Central memory CD8-positive, alpha-beta T cell (primary cell): ENCODE results near the gene KLF11.
"Not testable (repeated sequence)": the region's sequence is repeated elsewhere in the genome, so short reads cannot be mapped to it uniquely, and the experiment has no call there.

ENCODE experiments used
- ATAC-seq: fragments of 150-1000 bp; cut with Tn5 transposase; replicated peaks from 2 replicates; pipeline ENCODE4 v1.10.0; 2022; ENCODE audit warnings: mild to moderate bottlenecking, moderate FRiP score, moderate number of reproducible peaks; ENCODE audit not compliant: poor library complexity, severe bottlenecking; ENCODE audit errors: extremely low read depth
- DNase-seq, 2 donors: peaks; one replicate each; pipeline ENCODE4 v3.0.0; 2021; ENCODE audit warnings: low spot score in 2 of 2
- H3K27ac Mint-ChIP-seq: one replicate; pipeline ENCODE4 v1.8.0; 2022; ENCODE audit warnings: low read depth, mild to moderate bottlenecking, moderate library complexity, mixed read lengths
- H3K27me3 Mint-ChIP-seq: one replicate; pipeline ENCODE4 v1.8.0; 2022; ENCODE audit warnings: mixed read lengths
- H3K36me3 Mint-ChIP-seq: one replicate; pipeline ENCODE4 v1.8.0; 2022; ENCODE audit warnings: mild to moderate bottlenecking, moderate library complexity, mixed read lengths; ENCODE audit not compliant: insufficient read depth
- H3K4me1 Mint-ChIP-seq: one replicate; pipeline ENCODE4 v1.8.0; 2022; ENCODE audit warnings: mixed read lengths
- H3K4me3 Mint-ChIP-seq: one replicate; pipeline ENCODE4 v1.8.0; 2022; ENCODE audit warnings: mild to moderate bottlenecking, moderate library complexity, mixed read lengths
- H3K9me3 Mint-ChIP-seq: one replicate; pipeline ENCODE4 v1.8.0; 2022; ENCODE audit warnings: mixed read lengths

The KLF11 gene

GRCh38 chr2:10004401-10004800, 38.9 kb upstream of the KLF11 start:
- Mint-ChIP-seq H3K27ac (no peak overlapping the region), H3K4me3 (no peak overlapping the region), H3K27me3 (peaks cover 7% of the 10 kb centered on the region), H3K4me1 (no peaks in the 10 kb centered on the region), H3K36me3 (peaks cover 2% of the 10 kb centered on the region), H3K9me3 (no peaks in the 10 kb centered on the region)
- no peak for DNase-seq
- no peak for ATAC-seq

- Mint-ChIP-seq H3K9me3 (no peaks in the 10 kb centered on the region), H3K27ac (no peak overlapping the region), H3K36me3 (peaks cover 2% of the 10 kb centered on the region), H3K4me3 (no peak overlapping the region), H3K4me1 (no peaks in the 10 kb centered on the region), H3K27me3 (peaks cover 7% of the 10 kb centered on the region)
- ATAC-seq (no peak), DNase-seq (no peak)
Observed at GRCh38 chr2:10004836-10005235, 38.5 kb upstream of the KLF11 start.

- H3K4me1 Mint-ChIP-seq = no peaks in the 10 kb centered on the region
- no peak overlapping the region for H3K4me3 Mint-ChIP-seq
- no peak overlapping the region for H3K27ac Mint-ChIP-seq
Observed at GRCh38 chr2:10005461-10006235, 37.7 kb upstream of the KLF11 start.

GRCh38 chr2:10006236-10007161, 36.9 kb upstream of the KLF11 start:
- H3K27ac Mint-ChIP-seq = no peak overlapping the region
- ATAC-seq = no peak
- H3K9me3 Mint-ChIP-seq = no peaks in the 10 kb centered on the region
- H3K27me3 Mint-ChIP-seq = peaks cover 7% of the 10 kb centered on the region
- peaks cover 2% of the 10 kb centered on the region for H3K36me3 Mint-ChIP-seq
- DNase-seq = no peak
- H3K4me3 Mint-ChIP-seq = no peak overlapping the region
- no peaks in the 10 kb centered on the region for H3K4me1 Mint-ChIP-seq

More at GRCh38 chr2:10005461-10006235, 37.7 kb upstream of the KLF11 start:
- Mint-ChIP-seq H3K9me3 (no peaks in the 10 kb centered on the region), H3K27me3 (peaks cover 7% of the 10 kb centered on the region), H3K36me3 (peaks cover 2% of the 10 kb centered on the region)
- DNase-seq = no peak
- ATAC-seq = no peak

GRCh38 chr2:10007435-10007834, 35.9 kb upstream of the KLF11 start:
- ATAC-seq (no peak), DNase-seq (no peak)
- peaks cover 7% of the 10 kb centered on the region for H3K27me3 Mint-ChIP-seq
- no peak overlapping the region for H3K4me3 Mint-ChIP-seq
- H3K36me3 Mint-ChIP-seq = peaks cover 2% of the 10 kb centered on the region
- no peaks in the 10 kb centered on the region for H3K9me3 Mint-ChIP-seq
- H3K27ac Mint-ChIP-seq = no peak overlapping the region
- H3K4me1 Mint-ChIP-seq = no peaks in the 10 kb centered on the region

GRCh38 chr2:10007921-10008808, 35.2 kb upstream of the KLF11 start:
- H3K27ac Mint-ChIP-seq = no peak overlapping the region
- no peaks in the 10 kb centered on the region for H3K9me3 Mint-ChIP-seq
- peaks cover 7% of the 10 kb centered on the region for H3K27me3 Mint-ChIP-seq
- no peaks in the 10 kb centered on the region for H3K4me1 Mint-ChIP-seq
- no peak overlapping the region for H3K4me3 Mint-ChIP-seq
- DNase-seq (no peak), ATAC-seq (no peak)
- H3K36me3 Mint-ChIP-seq = peaks cover 2% of the 10 kb centered on the region

- Mint-ChIP-seq H3K27me3 (peaks cover 7% of the 10 kb centered on the region), H3K4me1 (no peaks in the 10 kb centered on the region), H3K36me3 (peaks cover 2% of the 10 kb centered on the region), H3K4me3 (no peak overlapping the region), H3K9me3 (no peaks in the 10 kb centered on the region), H3K27ac (no peak overlapping the region)
- DNase-seq (no peak), ATAC-seq (no peak)
Observed at GRCh38 chr2:10008809-10009176, 34.6 kb upstream of the KLF11 start.

GRCh38 chr2:10009271-10009810, 34.0 kb upstream of the KLF11 start:
- no peak for ATAC-seq
- H3K4me3 Mint-ChIP-seq = no peak overlapping the region

GRCh38 chr2:10009811-10010781, 33.3 kb upstream of the KLF11 start:
- no peaks in the 10 kb centered on the region for H3K4me1 Mint-ChIP-seq
- ATAC-seq (no peak), DNase-seq (no peak)
- H3K9me3 Mint-ChIP-seq = no peaks in the 10 kb centered on the region
- no peak overlapping the region for H3K4me3 Mint-ChIP-seq
- peaks cover 2% of the 10 kb centered on the region for H3K36me3 Mint-ChIP-seq
- H3K27ac Mint-ChIP-seq = no peak overlapping the region
- peaks cover 7% of the 10 kb centered on the region for H3K27me3 Mint-ChIP-seq

More at GRCh38 chr2:10009271-10009810, 34.0 kb upstream of the KLF11 start:
- peaks cover 2% of the 10 kb centered on the region for H3K36me3 Mint-ChIP-seq
- H3K27ac Mint-ChIP-seq = no peak overlapping the region
- H3K27me3 Mint-ChIP-seq = peaks cover 7% of the 10 kb centered on the region
- no peaks in the 10 kb centered on the region for H3K9me3 Mint-ChIP-seq
- no peak for DNase-seq
- H3K4me1 Mint-ChIP-seq = no peaks in the 10 kb centered on the region

- not testable (repeated sequence) for H3K27me3 Mint-ChIP-seq, H3K36me3 Mint-ChIP-seq, H3K4me1 Mint-ChIP-seq, DNase-seq, ATAC-seq, H3K27ac Mint-ChIP-seq, H3K9me3 Mint-ChIP-seq, H3K4me3 Mint-ChIP-seq
Observed at GRCh38 chr2:10010861-10011605, 32.3 kb upstream of the KLF11 start.
